Stomach smooth muscle (tissue), 2 donors: Measurements from ENCODE around the gene EPHA7.

Source experiments
- H3K27ac ChIP-seq: one replicate; pipeline ENCODE4 v1.7.0; 2013; ENCODE audit warnings: mild to moderate bottlenecking, low read length, inconsistent platforms
- H3K27me3 ChIP-seq, 2 donors: one replicate each; pipeline ENCODE4 v1.7.0; 2013; ENCODE audit warnings: low read length in 2 of 2; ENCODE audit not compliant: insufficient read depth in 2 of 2, control insufficient read depth in 1 of 2
- H3K36me3 ChIP-seq, 2 donors: one replicate each; pipeline ENCODE4 v1.7.0; 2013; ENCODE audit warnings: low read length in 2 of 2; ENCODE audit not compliant: control insufficient read depth in 2 of 2, insufficient read depth in 2 of 2
- H3K4me1 ChIP-seq: one replicate; pipeline ENCODE4 v1.7.0; 2013; ENCODE audit warnings: low read length; ENCODE audit not compliant: control insufficient read depth, insufficient read depth
- H3K4me3 ChIP-seq, 2 donors: one replicate each; pipeline ENCODE4 v1.7.0; 2013; ENCODE audit warnings: low read length in 2 of 2
- H3K9ac ChIP-seq, 2 donors: one replicate each; pipeline ENCODE4 v1.7.0; 2013; ENCODE audit warnings: low read length in 2 of 2, mild to moderate bottlenecking in 1 of 2
- H3K9me3 ChIP-seq, 2 donors: one replicate each; pipeline ENCODE4 v1.7.0; 2013; ENCODE audit warnings: low read length in 2 of 2; ENCODE audit not compliant: control insufficient read depth in 2 of 2
- donor health status: healthy.
- donor health status: Pancreatic carcinoma.

The EPHA7 gene

GRCh38 chr6:93419304-93420162, at the start of gene EPHA7:
Gene EPHA7 (minus strand): TSS chr6:93419559. CDS start chr6:93419341, 218 bp downstream.
- no peaks in the 10 kb centered on the region for H3K36me3 ChIP-seq
- no peaks in the 10 kb centered on the region for H3K9me3 ChIP-seq
- H3K27ac ChIP-seq = peak within 1 kb of the TSS; percentile 95
- peaks cover 0 to 3% of the 10 kb centered on the region in 2 donors for H3K27me3 ChIP-seq
- H3K9ac ChIP-seq = peak within 1 kb of the TSS; percentile 92 to 98
- peak within 1 kb of the TSS; percentile 94 to 97 for H3K4me3 ChIP-seq
- no peaks in the 10 kb centered on the region for H3K4me1 ChIP-seq

GRCh38 chr6:93468291-93468690, 48.9 kb upstream of the EPHA7 start:
- Histone ChIP-seq H3K4me3 (peak overlapping the region; percentile 3 to 44), H3K4me1 (no peaks in the 10 kb centered on the region), H3K9ac (peak overlapping the region; percentile 43 to 50), H3K36me3 (no peaks in the 10 kb centered on the region), H3K9me3 (no peaks in the 10 kb centered on the region), H3K27ac (no peak overlapping the region), H3K27me3 (no peaks in the 10 kb centered on the region)

- Histone ChIP-seq H3K4me1 (peaks cover 6% of the 10 kb centered on the region), H3K9ac (no peak overlapping the region), H3K9me3 (no peaks in the 10 kb centered on the region), H3K27ac (no peak overlapping the region), H3K36me3 (no peaks in the 10 kb centered on the region), H3K4me3 (no peak overlapping the region), H3K27me3 (no peaks in the 10 kb centered on the region)
Measured at GRCh38 chr6:93454533-93454932, 35.2 kb upstream of the EPHA7 start.

- Histone ChIP-seq H3K36me3 (no peaks in the 10 kb centered on the region), H3K27ac (no peak overlapping the region), H3K27me3 (no peaks in the 10 kb centered on the region), H3K4me1 (peaks cover 6% of the 10 kb centered on the region), H3K4me3 (no peak overlapping the region), H3K9ac (no peak overlapping the region), H3K9me3 (no peaks in the 10 kb centered on the region)
Measured at GRCh38 chr6:93453956-93454355, 34.6 kb upstream of the EPHA7 start.

GRCh38 chr6:93447874-93448273, 28.5 kb upstream of the EPHA7 start:
- peaks cover 4% of the 10 kb centered on the region for H3K4me1 ChIP-seq
- no peak overlapping the region for H3K27ac ChIP-seq
- no peak overlapping the region for H3K4me3 ChIP-seq
- no peaks in the 10 kb centered on the region for H3K27me3 ChIP-seq
- H3K9me3 ChIP-seq = no peaks in the 10 kb centered on the region
- H3K9ac ChIP-seq = no peak overlapping the region
- H3K36me3 ChIP-seq = no peaks in the 10 kb centered on the region

- H3K36me3 ChIP-seq = no peaks in the 10 kb centered on the region
- no peaks in the 10 kb centered on the region for H3K9me3 ChIP-seq
- H3K4me1 ChIP-seq = no peaks in the 10 kb centered on the region
- no peak overlapping the region for H3K9ac ChIP-seq
- no peak overlapping the region for H3K27ac ChIP-seq
- no peaks in the 10 kb centered on the region for H3K27me3 ChIP-seq
- no peak overlapping the region for H3K4me3 ChIP-seq
Measured at GRCh38 chr6:93437491-93437890, 18.1 kb upstream of the EPHA7 start.

- H3K9me3 ChIP-seq = no peaks in the 10 kb centered on the region
- H3K36me3 ChIP-seq = no peaks in the 10 kb centered on the region
- H3K4me1 ChIP-seq = no peaks in the 10 kb centered on the region
Measured at GRCh38 chr6:93433592-93433991, 14.2 kb upstream of the EPHA7 start.

GRCh38 chr6:93424303-93425064, 5.1 kb upstream of the EPHA7 start:
- H3K27me3 ChIP-seq = no peaks in the 10 kb centered on the region

More at GRCh38 chr6:93433592-93433991, 14.2 kb upstream of the EPHA7 start:
- Histone ChIP-seq H3K27me3 (no peaks in the 10 kb centered on the region), H3K9ac (no peak overlapping the region), H3K4me3 (no peak overlapping the region), H3K27ac (no peak overlapping the region)

GRCh38 chr6:93423542-93423941, 4.2 kb upstream of the EPHA7 start:
- Histone ChIP-seq H3K4me3 (no peak overlapping the region), H3K4me1 (no peaks in the 10 kb centered on the region), H3K9ac (no peak overlapping the region), H3K9me3 (no peaks in the 10 kb centered on the region), H3K27me3 (no peaks in the 10 kb centered on the region), H3K36me3 (no peaks in the 10 kb centered on the region), H3K27ac (no peak overlapping the region)

More at GRCh38 chr6:93424303-93425064, 5.1 kb upstream of the EPHA7 start:
- H3K4me3 ChIP-seq = no peak overlapping the region
- no peak overlapping the region for H3K9ac ChIP-seq
- no peaks in the 10 kb centered on the region for H3K36me3 ChIP-seq
- no peaks in the 10 kb centered on the region for H3K4me1 ChIP-seq
- H3K27ac ChIP-seq = no peak overlapping the region
- H3K9me3 ChIP-seq = no peaks in the 10 kb centered on the region

GRCh38 chr6:93420163-93420795, 920 bp upstream of the EPHA7 start:
- Histone ChIP-seq H3K27me3 (peaks cover 0 to 3% of the 10 kb centered on the region in 2 donors), H3K36me3 (no peaks in the 10 kb centered on the region), H3K9me3 (no peaks in the 10 kb centered on the region), H3K27ac (peak overlapping the region; percentile 95), H3K4me3 (peak overlapping the region; percentile 93 to 94), H3K9ac (peak overlapping the region; percentile 92 to 98), H3K4me1 (no peaks in the 10 kb centered on the region)
